DND-41 (cell line): Measurements from ENCODE around the gene NXN.

Experiments
- EZH2 ChIP-seq: IDR thresholded peaks from 3 replicates; pipeline ENCODE4 v1.6.1; 2012; ENCODE audit warnings: borderline replicate concordance, low read depth, mild to moderate bottlenecking, moderate library complexity, low read length, inconsistent platforms; ENCODE audit not compliant: severe bottlenecking
- TF ChIP-seq, protein P1 (sequence below): IDR thresholded peaks from 2 replicates; pipeline ENCODE4 v1.5.1; 2012; ENCODE audit warnings: borderline replicate concordance, low read length, moderate library complexity, mild to moderate bottlenecking; ENCODE audit not compliant: poor library complexity, severe bottlenecking; ENCODE audit errors: extremely low read depth

DNA sequence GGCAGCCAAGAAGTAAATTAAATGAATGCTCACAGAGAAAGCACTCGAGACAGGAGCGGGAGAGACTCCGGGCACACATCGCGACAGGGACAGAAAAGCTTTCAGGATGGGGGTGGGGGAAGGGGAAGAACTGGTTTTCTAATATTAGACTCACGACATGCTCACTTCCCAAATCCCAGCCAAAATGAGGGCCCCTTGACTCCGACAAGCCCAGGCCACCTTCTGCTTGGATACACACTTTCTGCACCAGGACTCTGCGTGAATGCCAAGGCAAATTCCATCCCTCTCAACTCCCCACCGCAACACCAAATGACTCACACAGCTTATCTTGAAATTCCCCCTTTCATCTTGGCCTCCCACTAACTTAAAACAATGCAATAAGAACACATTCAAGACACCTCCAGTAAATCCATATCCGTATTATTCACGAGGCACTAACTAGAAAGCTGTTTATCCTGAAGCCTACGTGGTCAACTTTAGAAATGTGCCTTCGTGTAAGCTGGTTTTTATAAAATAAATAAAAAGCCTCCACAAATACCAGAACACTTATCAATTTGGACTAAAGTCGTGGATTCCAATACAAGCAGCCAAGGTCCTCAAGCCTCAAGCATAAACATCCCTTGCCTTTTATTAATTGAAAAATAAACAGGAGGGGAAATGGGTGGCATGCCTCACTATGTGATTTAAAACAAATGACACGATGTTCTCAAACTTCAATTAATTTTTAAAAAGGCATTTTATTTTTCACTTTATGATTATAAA is 46.1 kb downstream of the NXN start:
- no peak for TF ChIP-seq EZH2
- TF ChIP-seq, protein P1, sequence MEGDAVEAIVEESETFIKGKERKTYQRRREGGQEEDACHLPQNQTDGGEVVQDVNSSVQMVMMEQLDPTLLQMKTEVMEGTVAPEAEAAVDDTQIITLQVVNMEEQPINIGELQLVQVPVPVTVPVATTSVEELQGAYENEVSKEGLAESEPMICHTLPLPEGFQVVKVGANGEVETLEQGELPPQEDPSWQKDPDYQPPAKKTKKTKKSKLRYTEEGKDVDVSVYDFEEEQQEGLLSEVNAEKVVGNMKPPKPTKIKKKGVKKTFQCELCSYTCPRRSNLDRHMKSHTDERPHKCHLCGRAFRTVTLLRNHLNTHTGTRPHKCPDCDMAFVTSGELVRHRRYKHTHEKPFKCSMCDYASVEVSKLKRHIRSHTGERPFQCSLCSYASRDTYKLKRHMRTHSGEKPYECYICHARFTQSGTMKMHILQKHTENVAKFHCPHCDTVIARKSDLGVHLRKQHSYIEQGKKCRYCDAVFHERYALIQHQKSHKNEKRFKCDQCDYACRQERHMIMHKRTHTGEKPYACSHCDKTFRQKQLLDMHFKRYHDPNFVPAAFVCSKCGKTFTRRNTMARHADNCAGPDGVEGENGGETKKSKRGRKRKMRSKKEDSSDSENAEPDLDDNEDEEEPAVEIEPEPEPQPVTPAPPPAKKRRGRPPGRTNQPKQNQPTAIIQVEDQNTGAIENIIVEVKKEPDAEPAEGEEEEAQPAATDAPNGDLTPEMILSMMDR, result no peak
